NB4 (cell line): ENCODE data around the gene MSI2.

Experiments
- DNase-seq: peaks from one replicate; pipeline ENCODE4 v3.0.0; 2010; ENCODE audit warnings: low read depth
- H3K4me3 ChIP-seq: one replicate; pipeline ENCODE4 v1.5.1; 2011; ENCODE audit warnings: mild to moderate bottlenecking, low read depth, low read length, moderate library complexity
- MYC ChIP-seq: IDR thresholded peaks from 2 replicates; pipeline ENCODE4 v1.6.1; 2011; ENCODE audit warnings: low read depth, low read length
- POLR2A ChIP-seq: IDR thresholded peaks from 2 replicates; pipeline ENCODE4 v1.6.1; 2011; ENCODE audit warnings: mild to moderate bottlenecking; ENCODE audit not compliant: insufficient read length; ENCODE audit errors: extremely low read depth
- TF ChIP-seq, protein P1 (sequence below): IDR thresholded peaks from 2 replicates; pipeline ENCODE4 v1.6.1; 2011; ENCODE audit warnings: low read depth, low read length
- TF ChIP-seq, protein P2 (sequence below): IDR thresholded peaks from one replicate; pipeline ENCODE4 v1.5.1; 2012; ENCODE audit warnings: low read depth, low read length

MSI2 gene

DNA sequence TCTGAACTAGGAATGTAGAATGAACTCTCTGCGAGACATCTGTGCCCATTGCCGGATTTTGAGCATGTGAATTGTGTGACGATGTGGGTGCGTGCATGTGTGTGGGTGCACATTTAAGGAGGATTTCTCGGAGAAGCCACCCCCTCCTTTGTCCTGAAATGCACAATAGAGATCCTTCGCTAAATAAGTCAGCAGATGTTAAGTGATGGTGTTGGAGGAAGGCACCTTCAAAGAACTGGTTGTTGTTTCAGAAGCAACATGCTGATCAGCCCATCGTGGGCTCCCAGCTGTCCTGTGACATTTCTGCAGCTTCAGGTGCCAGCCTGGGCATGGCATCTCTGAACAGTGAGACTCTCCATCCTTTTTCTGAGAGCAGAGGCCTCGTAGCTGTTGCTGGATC lies 194.9 kb downstream of the MSI2 start:
- DNase-seq = no peak
- TF ChIP-seq POLR2A (no peak), MYC (no peak)
- TF ChIP-seq, protein P1, sequence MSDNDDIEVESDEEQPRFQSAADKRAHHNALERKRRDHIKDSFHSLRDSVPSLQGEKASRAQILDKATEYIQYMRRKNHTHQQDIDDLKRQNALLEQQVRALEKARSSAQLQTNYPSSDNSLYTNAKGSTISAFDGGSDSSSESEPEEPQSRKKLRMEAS = no peak
- TF ChIP-seq, protein P2, sequence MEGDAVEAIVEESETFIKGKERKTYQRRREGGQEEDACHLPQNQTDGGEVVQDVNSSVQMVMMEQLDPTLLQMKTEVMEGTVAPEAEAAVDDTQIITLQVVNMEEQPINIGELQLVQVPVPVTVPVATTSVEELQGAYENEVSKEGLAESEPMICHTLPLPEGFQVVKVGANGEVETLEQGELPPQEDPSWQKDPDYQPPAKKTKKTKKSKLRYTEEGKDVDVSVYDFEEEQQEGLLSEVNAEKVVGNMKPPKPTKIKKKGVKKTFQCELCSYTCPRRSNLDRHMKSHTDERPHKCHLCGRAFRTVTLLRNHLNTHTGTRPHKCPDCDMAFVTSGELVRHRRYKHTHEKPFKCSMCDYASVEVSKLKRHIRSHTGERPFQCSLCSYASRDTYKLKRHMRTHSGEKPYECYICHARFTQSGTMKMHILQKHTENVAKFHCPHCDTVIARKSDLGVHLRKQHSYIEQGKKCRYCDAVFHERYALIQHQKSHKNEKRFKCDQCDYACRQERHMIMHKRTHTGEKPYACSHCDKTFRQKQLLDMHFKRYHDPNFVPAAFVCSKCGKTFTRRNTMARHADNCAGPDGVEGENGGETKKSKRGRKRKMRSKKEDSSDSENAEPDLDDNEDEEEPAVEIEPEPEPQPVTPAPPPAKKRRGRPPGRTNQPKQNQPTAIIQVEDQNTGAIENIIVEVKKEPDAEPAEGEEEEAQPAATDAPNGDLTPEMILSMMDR = no peak
- no peak overlapping the region for H3K4me3 ChIP-seq

DNA sequence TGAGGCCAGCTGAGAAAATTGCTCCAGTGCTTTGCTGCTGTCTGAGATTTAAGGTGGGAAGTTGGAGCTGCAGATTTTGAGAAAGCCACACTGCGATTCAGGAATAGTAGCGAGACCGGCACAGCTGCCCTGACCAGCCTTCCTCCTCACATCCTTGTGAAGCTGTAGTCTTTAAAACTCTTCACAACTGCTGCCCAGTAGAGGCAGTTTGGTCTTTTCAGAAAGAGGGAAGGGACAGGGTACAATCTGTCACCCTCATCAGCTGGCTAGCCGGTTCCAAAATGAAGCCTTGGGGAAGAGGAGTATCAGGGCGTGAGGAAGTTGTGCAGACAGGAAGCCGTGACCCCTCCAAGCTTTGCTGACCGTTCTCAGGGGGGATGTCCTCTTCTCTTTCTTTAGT lies 195.3 kb downstream of the MSI2 start:
- no peak for DNase-seq
- no peak for TF ChIP-seq POLR2A
- TF ChIP-seq, protein P2 = no peak
- TF ChIP-seq MYC = no peak
- TF ChIP-seq, protein P1 = no peak
- no peak overlapping the region for H3K4me3 ChIP-seq

DNA sequence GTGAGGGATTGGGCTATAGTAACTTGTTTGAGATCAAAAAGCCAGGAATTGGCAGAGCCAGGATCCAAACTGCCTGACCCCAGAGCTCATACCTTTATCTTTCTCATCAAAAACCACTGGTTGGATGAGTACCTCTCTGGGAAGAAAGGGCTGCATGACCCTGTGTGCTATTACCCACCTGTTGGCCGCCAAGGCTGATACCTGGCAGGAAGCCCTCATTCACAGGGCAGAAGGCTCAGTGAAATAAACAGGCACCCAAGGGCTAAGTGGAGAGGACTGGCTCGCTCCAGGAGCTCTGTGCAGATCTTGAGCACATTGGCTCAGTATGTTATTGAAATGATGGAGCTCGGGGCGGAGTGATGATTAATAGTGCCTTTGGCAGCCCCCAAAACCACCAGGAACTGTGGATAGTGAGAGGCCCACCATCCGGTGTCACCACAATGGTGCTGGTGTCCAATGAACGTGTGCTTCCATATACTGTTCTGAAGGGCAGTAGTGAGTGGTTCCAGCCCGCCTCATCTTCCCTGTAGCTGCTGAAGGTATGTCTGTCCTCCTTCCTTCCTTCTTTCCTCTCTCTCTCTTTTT lies 197.6 kb downstream of the MSI2 start:
- TF ChIP-seq, protein P2 = no peak
- TF ChIP-seq MYC = no peak
- TF ChIP-seq POLR2A = no peak
- TF ChIP-seq, protein P1 = no peak
- no peak overlapping the region for H3K4me3 ChIP-seq
- no peak for DNase-seq

DNA sequence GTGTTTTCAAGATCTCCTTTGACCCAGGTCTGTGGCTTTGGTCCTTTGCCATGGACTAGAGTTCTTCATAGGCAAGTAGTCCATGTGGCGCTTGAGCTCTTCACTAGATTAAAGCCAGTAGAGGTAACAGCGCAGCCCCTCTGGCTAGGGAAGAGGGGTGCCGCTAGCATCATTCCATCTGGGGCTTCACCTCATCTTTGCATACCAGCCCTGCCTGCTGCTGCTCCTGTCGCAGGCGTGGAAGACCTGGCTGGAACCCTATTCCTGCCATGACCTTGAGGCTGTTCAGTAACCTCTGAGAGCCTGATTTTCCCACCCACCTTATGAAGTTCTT lies 198.4 kb downstream of the MSI2 start:
- TF ChIP-seq POLR2A = no peak
- TF ChIP-seq, protein P1 = no peak
- TF ChIP-seq, protein P2 = no peak
- TF ChIP-seq MYC = no peak
- H3K4me3 ChIP-seq = no peak overlapping the region
- no peak for DNase-seq

DNA sequence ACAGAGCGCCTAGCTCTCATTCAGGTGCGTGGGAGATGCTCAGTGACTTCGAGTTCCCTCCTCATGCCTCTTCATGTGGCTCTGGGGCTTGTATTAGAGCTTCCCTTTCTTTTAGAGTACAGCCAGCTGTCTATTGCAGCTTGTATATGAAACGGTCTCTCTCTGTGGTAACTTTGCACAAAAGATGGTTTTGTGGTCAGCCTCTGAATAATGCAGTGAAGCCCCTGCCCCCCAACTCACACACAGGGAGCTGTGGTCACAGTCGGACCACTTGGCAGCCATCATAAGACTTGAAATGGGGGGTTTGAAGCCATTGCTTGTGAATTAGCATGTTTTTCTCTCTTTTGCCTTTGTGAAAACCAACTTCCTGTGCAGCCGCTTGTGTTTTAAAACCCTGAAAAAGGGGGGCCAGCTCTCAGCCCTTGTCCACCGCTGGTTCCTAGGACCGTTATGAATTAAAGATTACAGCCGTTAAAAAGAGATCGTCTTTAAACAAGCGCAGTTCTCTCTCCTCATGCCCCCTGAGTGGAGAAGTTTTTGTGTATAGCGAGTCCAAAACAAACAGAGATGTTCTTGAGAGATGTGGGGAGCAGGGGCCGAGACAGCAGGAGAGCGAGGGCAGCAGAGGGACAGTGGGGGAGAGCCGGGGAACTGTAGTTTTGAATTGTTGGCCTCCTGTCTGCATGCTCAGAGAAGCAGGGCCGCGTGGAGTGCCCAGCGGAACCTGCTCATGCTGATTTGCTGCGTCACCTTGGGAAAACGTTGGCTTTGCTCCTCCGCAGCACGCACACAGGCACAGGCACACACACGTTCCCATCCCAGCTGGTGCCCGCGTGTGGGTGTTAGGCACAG lies 199.0 kb downstream of the MSI2 start:
- TF ChIP-seq, protein P2 = no peak
- TF ChIP-seq POLR2A = no peak
- TF ChIP-seq MYC = peak; percentile 87
- TF ChIP-seq, protein P1 = peak; percentile 94
- peak overlapping the region; percentile 37 for H3K4me3 ChIP-seq
- peak; percentile 98 for DNase-seq
